ENCODE results near the gene SLAMF7.
"Not testable (repeated sequence)": the region's sequence is repeated elsewhere in the genome, so short reads cannot be mapped to it uniquely, and the experiment has no call there.

The SLAMF7 gene

DNA sequence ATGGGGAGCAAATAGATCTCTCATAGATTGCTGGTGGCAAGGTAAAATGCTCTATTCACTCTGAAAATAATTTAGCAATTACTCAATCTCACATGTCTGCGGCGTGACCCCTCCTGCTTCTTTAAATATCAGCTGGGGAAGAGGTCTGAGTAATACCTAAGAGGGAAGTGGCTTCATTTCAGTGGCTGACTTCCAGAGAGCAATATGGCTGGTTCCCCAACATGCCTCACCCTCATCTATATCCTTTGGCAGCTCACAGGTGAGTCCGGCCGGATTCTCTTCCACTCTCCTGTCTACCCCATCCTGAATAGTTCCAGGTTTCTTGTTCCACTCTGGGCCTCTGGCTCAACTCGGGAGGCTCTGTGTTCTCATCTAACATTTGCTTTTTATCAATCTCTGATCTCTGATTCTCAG, at the start of gene SLAMF7:
Gene SLAMF7, plus strand, starts transcription at position 150 of the 414 bp plus-strand sequence. Its CDS starts 55 bp downstream, at position 205.
- DNase-seq, result peak; percentile 90 to 91

- DNase-seq, result not testable (repeated sequence)
These were observed 46.7 kb upstream of the SLAMF7 start for GRCh38 chr1:160692390-160692789.

DNA sequence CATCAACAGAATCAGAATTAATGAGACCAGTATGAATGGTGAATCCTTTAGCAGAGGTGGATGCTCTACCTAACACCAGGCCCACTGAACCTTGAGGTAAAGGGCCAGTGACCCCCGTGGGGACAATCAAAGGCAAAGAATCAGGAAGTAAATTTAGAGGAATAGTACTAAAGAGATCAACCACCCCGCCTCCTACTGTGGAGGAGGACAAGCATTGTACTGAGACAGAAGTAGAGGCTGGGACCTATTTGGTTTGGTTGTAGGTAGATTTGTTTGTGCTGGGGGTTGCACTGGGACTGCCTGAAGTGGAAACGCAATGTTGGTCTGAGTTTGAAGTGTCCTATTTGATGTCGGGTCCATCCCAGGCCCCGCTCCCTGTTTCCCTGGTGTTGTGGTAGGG, 36.9 kb upstream of the SLAMF7 start:
- no peak for DNase-seq

GRCh38 chr1:160704250-160704649, 34.8 kb upstream of the SLAMF7 start:
- peak; percentile 79 to 95 for DNase-seq

DNA sequence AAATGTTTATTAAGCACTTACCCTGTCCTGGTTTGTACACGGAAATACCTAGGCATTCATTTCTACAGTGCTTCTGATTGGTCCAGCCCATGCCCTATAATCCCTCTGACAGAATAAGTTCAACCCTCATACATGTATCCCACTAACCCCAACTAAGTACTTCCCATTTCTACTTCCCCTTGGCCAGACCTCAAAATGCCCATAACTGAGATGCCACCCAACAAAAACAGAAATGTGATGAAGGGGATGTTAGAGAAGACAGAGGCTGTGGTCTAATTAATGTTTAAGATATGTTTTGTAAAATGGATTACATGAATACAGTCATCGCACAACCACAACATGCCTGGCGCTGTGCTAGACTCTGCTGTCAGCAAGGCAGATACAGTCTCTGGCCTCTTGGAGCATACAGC, 33.8 kb upstream of the SLAMF7 start:
- DNase-seq, result peak; percentile 63 to 77

DNA sequence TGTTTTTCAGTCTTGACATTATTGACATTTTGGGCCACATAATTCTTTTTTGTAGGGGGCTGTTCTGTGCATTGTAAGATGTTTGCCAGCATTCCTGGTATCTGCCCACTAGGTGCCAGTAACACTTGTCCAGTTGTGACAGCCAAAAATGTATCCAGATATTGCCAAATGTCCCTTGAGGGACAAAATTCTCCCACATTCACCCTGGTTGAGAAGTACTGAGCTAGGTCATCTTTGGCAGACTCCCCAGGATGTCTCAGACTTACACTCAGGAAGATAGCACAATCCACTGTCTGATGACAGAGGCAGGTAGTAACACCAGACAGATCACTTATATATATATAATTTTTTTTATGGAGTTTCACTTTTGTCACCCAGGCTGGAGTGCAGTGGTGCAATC, 33.3 kb upstream of the SLAMF7 start:
- peak; percentile 55 to 83 for DNase-seq

DNA sequence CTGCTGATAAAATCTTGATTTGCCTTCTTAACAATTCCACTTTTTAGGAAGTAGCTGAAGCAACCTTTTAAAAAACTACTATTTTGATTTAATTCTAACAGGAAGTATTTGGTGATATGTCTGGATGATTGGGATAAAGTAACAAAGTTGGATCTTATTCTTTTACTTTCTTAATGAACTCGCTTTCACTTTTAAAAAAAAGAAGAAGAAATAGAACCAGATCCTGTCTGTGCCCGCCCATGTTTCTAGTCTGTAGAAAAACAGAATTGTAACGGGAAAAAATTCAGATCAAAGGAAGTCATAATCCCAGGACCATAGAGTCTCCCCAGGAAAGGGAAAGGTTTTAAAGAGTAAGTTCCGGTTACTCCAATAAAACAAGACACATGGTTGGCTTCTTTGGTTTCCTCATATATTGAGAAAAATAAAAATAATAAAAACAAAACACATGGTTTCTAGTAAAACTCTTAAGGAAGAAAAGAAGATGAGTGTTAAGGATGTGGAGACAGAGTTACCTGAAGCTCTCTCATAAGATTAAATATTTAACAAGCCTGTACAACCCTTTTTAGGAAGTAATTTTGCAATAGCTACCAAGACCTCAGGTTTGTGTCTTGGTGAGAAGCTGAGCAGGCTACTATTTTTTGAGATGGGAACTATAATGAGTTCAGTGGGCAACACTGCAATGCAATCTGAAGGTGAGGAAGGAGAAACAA, 32.4 kb upstream of the SLAMF7 start:
- peak; percentile 25 to 32 for DNase-seq

- peak; percentile 38 to 45 for DNase-seq
These were observed 31.6 kb upstream of the SLAMF7 start for GRCh38 chr1:160707236-160708064.

- DNase-seq, result peak; percentile 86 to 90
These were observed 30.9 kb upstream of the SLAMF7 start for GRCh38 chr1:160708118-160708517.

DNA sequence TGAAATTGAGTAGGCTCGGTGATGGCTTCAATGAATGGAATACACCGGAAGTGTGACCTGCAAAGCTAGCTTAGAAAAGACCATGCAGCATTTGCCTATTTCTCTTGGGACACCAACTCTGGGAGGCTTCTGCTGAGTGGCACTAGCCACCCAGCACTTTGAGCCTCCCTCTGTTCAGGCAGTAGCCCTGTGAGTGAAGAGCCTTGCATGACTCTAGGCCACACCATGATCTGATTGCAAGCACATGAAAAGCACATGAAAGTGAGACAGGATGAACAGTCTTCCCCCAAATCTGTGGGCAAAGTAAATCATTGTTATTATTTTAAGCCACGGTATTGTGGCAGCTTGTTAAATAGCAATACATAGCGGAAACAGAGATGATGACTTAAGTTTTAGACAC, 30.2 kb upstream of the SLAMF7 start:
- peak; percentile 34 to 54 for DNase-seq

GRCh38 chr1:160709715-160710114, 29.3 kb upstream of the SLAMF7 start:
- peak in 1 of 2 donors; percentile 20 for DNase-seq

GRCh38 chr1:160710517-160711252, 28.4 kb upstream of the SLAMF7 start:
- peak; percentile 50 to 55 for DNase-seq

DNA sequence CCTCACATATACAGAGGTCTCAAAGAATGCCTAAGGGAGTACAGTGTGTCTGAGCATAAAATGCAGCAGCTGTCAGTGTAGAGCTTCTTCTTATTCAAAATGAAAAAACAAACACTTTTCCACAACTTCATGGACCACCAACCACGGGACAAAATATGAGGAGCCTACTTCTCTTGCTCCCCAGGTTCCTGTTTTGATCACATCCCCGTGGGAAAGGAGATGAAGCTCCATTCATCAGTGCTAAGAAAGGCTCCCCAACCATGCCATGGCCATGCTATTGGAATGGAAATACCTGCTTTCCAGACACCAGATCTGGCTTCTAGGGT, 27.8 kb upstream of the SLAMF7 start:
- no peak for DNase-seq

DNA sequence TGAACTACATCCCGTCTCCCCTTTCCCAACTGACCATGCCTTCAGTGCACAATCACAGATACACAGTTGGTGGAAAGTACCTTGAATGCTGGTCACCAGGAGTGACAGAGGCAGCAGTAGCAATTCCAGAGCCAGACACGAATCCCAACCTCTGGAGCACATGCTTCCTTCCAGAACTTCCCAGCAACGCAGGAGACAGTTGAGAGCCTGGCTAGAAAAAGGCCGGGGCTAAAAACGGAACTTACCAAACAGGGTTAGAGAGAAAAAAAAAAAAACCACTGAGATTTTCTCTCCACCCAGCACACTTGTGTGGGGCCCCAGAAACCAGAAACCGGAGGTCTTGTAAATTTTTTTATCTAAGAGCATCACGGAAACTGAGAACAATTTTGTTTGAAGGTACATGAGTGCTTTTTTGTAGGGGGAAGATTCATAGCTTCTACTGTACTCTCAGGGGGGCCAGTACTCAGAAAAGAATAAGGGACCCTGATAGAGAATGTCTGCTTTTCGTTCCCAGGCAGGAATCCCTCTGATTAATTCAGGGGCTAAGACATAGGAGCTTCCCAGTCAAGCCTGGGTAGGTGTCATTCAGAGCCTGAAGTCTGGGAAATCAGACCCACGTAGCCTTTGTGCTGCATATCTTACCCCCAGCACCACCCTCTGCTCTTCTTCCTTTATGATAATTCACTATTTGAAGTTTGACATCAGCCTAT, 27.3 kb upstream of the SLAMF7 start, which contains the start of gene CD48:
Gene CD48, minus strand, starts transcription at position 221 of the 710 bp plus-strand sequence. Its CDS starts 59 bp downstream, at position 162.
- peak; percentile 87 to 92 for DNase-seq

GRCh38 chr1:160712525-160713080, 26.4 kb upstream of the SLAMF7 start:
- peak; percentile 92 to 98 for DNase-seq

GRCh38 chr1:160713161-160713560, 25.9 kb upstream of the SLAMF7 start:
- peak in 1 of 2 donors; percentile 52 for DNase-seq

DNA sequence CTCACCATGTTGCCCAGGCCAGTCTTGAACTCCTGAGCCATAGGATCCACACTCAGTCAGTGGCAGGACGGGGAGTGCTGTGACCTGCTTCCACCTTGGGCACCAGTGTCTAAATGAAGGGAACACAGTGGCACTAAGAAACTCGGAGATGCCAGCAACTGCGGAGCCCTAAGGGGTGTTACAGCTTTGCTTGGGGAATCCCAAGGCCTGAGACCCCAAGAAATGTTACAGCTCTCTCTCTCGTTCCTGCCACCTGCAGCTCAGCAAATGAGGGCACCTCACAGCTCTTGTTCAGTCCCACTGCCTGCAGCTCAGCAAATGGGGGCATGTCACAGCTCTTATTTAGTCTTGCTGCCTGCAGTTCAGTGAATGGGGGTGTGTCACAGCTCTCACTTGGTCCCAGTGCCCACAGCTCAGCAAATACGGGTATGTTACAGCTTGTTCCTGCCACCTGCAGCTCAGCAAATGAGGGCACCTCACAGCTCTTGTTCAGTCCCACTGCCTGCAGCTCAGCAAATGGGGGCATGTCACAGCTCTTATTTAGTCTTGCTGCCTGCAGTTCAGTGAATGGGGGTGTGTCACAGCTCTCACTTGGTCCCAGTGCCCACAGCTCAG, 24.9 kb upstream of the SLAMF7 start:
- not testable (repeated sequence) for DNase-seq

GRCh38 chr1:160716013-160716412, 23.0 kb upstream of the SLAMF7 start:
- DNase-seq, result no peak

- peak in 1 of 2 donors; percentile 40 for DNase-seq
These were observed 21.7 kb upstream of the SLAMF7 start for GRCh38 chr1:160717306-160717705.

DNA sequence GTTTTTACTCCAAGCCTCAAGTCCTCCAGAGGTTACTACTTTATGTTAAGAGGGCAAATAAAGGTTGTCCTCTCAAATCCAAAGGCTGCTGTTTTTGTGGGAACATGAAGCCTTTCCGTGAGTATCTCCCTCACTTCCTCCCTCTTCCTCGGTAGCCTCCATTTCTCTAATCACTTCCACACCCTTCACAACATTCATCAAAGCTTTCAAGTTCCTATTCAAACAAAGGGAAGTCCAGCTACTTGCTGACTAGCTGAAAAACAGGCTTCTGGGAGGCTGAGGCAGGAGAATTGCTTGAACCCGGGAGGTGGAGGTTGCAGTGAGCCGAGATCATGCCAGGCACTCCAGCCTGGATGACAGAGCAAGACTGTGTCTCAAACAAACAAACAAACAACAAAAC, 20.8 kb upstream of the SLAMF7 start:
- peak in 1 of 2 donors; percentile 31 for DNase-seq

DNA sequence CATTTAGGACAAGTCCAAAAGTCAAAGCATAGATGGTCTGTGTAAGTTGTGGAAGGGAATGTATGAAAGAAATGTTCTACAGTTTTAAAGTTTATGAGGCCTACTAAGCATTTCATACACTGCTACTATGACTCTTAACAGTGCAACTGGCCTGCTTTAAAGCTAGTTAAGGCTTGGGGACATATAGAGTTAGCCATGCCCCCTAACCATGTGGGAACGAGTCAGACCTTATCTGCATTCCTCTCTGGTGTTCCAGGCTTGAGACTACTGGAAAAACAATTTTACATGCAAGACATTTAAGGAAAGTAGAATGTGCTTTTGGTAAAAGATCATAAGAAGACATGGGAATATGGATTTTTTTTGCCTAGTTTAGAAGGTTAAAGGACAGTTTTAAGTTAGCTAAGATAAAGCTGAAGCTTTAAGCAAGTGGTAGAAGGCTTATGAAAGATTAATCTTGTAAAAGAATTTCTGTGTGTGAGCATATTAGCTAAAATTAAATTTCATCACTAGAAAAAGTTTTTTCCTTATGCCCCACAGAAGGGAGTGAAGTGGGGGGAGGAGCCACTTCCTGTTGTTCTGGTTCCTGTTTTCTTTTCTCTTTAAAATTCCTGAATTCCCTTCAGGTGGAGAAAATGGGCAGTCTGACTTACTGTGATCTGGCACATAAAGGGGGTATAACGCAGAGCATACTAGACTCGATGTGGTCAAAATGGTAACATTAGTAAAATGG, 18.5 kb upstream of the SLAMF7 start:
- DNase-seq, result peak in 1 of 2 donors; percentile 67
